NCI-H2107 treated with DMSO at 0.1 percent for 48 hours (cell line): Measurements from ENCODE around the gene CARMIL3.
"Not testable (repeated sequence)": the region's sequence is repeated elsewhere in the genome, so short reads cannot be mapped to it uniquely, and the experiment has no call there.

Source experiments
- DNase-seq: peaks from one replicate; lab custom pipeline; 2025; ENCODE audit not compliant: unreplicated experiment; lab: John Stamatoyannopoulos, UW

Gene CARMIL3

GRCh38 chr14:24038686-24039085 lies 13.1 kb upstream of the CARMIL3 start:
- DNase-seq: no peak

DNA sequence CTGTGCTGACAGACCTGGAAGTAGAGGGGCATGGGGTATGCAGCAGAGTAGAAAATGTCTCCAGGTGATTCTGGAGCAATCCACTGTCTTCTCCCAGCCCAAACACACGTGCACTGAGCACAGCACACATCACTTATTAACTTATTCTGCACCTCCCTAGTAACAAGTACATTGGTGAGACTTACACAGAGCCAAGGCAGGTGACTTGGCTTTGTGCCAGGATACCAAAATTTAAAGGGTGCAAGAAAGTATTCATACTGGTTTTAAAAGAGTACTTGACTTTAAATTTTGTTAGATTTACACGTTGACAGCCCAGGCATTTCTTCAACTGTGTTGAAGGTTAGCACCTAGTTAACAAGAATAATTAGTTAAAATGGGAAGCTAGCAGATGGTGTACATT lies 11.1 kb upstream of the CARMIL3 start:
- DNase-seq: no peak

- DNase-seq: no peak
These were observed 9.1 kb upstream of the CARMIL3 start for GRCh38 chr14:24042746-24043145.

GRCh38 chr14:24049002-24049401 lies 2.8 kb upstream of the CARMIL3 start:
- DNase-seq: not testable (repeated sequence)

- DNase-seq: not testable (repeated sequence)
These were observed 1.1 kb upstream of the CARMIL3 start for GRCh38 chr14:24050753-24051152.

DNA sequence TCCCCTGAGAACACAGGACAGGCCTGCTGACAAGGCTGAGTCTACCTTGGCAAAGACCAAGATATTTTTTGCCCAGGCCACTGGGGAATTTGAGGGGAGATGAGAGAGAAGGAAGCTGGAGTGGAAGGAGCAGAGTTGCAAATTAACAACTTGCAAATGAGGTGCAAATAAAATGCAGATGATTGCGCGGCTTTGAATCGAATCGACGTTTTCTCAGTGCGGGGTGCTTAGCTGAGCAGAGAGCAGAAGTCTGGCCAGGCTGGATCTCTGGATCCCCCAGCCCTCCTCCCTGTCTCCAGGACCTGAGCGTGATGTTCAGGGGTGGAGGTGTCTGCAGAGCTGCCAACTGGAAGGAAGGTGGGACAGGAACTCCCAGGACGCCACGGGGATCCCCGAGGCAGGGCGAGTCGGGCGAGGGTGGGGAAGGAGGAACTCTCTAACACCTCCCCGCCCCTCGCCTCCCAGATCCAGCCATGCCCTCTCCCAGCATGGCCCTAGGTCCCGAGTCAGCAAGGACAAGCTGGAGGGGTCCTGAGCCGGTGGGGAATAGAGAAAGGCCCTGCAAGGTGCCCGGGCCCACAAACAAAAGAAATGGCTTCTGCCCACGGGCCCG lies 527 bp upstream of the CARMIL3 start:
- no peak for DNase-seq

- DNase-seq: no peak
These were observed 1.1 kb downstream of the CARMIL3 start for GRCh38 chr14:24052656-24053547.

DNA sequence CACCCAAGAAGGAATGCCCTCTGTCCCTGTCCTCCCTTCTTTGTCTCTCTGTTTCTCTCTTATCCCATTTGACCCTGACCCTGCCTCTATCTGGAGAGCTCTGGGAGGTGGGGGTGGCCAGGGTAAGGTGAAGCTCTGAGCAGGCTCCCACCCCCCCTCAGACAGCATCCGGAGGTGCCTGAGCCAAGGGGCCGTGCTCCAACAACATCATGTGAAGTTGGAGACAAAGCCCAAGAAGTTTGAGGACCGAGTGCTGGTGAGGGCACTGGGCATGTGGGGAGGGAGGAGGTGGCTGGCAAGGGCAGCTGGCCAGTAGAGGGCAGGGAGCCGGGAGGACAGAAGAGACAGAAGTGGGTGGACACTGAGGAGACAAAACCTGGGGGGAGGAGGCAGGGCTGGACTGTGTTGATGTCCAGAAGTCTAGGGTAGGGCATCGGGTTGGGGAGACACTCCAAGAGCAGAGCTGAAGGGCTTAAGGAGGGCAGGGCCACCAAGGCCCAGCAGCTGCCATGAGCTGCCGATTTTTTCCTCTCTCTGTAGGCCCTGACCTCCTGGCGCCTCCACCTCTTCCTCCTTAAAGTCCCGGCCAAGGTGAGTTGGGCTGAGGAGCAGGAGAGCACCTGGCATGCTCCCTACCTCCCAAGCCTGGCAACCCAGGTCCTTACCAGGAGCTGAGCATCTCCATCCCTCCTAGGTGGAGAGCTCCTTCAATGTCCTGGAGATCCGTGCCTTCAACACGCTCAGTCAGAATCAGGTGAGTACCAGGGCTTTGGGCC lies 1.9 kb downstream of the CARMIL3 start:
- no peak for DNase-seq

DNA sequence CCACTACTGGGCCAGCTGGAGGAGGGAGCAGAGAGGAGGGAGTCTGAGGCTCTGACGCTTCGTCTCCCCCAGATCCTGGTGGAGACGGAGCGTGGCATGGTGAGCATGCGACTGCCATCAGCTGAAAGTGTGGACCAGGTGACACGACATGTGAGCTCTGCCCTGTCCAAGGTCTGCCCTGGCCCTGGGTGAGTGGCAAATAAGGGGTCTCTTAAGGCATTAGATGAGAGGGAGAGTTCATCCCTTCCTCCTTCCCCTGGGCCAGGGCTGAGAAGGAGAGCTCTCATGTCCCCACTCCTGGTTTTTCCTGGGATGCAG lies 2.5 kb downstream of the CARMIL3 start:
- no peak for DNase-seq

DNA sequence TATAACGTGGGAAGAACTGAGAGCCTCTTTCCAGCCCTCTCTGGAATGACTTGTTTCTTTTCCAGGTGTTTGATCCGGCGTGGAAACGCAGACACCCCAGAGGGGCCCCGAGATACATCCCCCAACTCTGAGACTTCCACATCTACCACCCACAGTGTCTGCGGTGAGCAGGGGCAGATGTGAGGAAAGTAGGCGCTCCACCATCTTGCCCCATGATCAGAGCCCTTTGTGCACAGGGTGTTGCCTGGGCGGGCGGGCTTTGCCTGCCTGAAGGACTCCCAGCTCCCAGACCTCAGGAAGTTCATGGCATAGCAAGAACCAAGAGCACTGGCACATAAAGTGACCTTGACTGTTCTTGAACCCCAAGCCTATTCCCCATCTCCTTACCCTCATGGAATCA lies 2.8 kb downstream of the CARMIL3 start:
- DNase-seq: no peak

GRCh38 chr14:24055971-24056799 lies 4.4 kb downstream of the CARMIL3 start:
- no peak for DNase-seq

GRCh38 chr14:24056800-24057184 lies 5.0 kb downstream of the CARMIL3 start:
- DNase-seq: no peak

- DNase-seq: no peak
These were observed 5.5 kb downstream of the CARMIL3 start for GRCh38 chr14:24057271-24057670.

DNA sequence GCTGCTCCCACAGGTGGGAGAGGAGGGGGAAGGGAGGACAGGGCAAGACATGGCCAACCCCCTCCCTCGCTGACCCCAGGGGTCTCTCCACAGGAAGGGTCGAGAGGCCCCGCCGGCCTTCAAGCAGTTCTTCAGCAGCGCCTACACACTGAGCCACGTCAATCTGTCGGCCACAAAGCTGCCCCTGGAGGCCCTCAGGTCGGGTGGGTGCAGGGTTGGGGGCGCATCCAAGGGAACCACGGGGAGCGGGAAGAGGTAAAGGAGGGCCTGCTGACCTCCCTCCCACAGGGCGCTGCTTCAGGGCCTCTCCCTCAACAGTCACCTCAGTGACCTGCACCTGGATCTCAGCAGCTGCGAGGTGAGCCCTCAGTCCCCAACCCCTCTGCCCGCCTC lies 6.1 kb downstream of the CARMIL3 start:
- DNase-seq: no peak

DNA sequence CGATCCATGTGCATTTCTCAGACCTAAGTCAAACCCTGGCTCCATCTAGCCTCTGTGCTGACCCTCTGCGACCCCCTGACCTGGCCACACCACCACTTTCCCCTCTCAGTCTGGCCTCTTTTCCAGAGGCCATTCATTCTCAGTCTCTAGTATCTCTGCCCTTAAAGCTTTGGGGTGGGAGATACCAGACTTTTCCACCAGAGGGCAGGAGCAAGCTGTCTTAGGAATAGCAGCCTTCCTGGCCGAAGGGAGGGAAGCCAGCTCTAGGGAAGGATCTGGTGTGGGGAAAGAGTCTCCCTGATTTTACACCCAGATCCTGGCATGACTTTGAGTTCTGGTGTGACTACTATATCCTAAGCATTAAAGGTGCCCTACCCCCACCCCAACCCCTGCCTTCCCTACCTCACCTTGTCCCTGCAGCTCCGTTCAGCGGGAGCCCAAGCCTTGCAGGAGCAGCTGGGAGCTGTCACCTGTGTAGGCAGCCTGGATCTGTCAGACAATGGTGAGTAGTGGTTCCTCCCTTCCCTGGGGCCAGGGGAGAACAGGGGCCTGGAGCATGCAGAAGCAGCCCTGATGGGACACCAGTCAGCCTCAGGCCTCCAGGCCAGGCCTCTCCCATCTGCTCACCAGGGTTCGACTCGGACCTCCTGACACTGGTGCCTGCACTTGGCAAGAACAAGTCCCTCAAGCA lies 6.6 kb downstream of the CARMIL3 start:
- DNase-seq: peak; percentile 62

DNA sequence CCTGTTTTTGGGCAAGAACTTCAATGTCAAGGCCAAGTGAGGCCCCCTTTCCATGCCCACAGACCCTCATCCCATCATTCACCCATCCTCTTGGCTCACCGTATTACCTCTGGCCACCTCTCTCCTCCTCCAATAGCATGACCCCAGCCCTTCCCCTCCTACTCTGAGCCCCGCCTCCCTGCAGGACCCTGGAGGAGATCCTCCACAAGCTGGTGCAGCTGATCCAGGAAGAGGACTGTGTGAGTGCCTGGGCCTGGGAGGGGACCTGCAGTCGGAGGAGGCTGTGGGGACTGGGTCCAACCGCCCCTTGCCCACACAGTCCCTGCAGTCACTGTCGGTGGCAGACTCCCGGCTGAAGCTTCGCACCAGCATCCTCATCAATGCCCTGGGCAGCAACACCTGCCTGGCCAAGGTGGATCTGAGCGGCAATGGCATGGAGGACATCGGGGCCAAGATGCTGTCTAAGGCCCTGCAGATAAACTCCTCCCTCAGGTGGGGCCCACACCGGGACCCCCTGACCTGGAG lies 7.2 kb downstream of the CARMIL3 start:
- no peak for DNase-seq

DNA sequence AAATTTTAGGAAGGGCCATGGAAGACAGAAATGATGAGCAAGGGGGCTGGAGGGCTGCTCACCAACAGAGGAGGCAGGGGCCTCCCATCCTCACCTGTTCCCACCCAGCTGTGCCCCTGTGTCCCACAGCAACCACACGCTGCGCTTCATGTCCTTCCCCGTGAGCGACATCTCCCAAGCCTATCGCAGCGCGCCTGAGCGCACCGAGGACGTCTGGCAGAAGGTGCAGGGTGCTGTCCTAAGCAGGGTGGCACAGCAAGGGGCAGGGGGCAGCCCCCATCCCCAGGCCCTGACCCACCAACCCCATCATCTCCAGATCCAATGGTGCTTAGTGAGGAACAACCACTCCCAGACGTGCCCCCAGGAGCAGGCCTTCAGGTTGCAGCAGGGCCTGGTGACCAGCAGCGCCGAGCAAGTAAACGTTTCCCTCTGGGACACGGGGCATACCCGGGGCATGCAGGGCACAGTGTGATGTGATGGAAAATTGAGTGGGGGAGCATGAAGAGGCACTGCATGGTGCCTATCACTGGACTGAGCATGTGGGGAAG lies 8.1 kb downstream of the CARMIL3 start:
- DNase-seq: no peak

DNA sequence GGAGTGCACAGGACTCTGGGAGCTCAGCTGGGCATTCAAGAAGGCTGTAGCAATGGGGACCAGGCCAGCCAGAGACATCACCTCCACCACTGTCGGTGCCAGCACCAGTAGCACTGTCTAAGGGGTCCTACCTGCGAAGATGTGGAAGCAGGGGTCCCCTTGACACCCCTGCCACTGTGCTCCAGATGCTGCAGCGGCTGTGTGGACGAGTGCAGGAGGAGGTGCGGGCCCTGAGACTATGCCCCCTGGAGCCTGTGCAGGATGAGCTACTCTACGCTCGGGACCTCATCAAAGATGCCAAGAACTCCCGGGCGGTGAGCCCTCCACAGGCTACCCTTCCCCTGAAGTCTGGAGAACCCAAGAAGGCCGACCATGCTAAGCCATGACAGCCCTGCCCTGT lies 8.6 kb downstream of the CARMIL3 start:
- no peak for DNase-seq

GRCh38 chr14:24060984-24061913 lies 9.4 kb downstream of the CARMIL3 start:
- no peak for DNase-seq
